Muscle layer of duodenum (tissue), 2 donors: Measurements from ENCODE around the gene CLSTN2.

Experiments used
- H3K27ac ChIP-seq: one replicate; pipeline ENCODE4 v1.7.0; 2013; ENCODE audit warnings: mild to moderate bottlenecking, low read length
- H3K27me3 ChIP-seq: one replicate; pipeline ENCODE4 v1.7.0; 2013; ENCODE audit warnings: low read depth, mild to moderate bottlenecking, control low read depth, low read length
- H3K36me3 ChIP-seq, 2 donors: one replicate each; pipeline ENCODE4 v1.7.0; 2013; ENCODE audit warnings: low read length in 2 of 2, control low read depth in 1 of 2, mild to moderate bottlenecking in 1 of 2; ENCODE audit not compliant: insufficient read depth in 2 of 2, control insufficient read depth in 1 of 2
- H3K4me1 ChIP-seq, 2 donors: one replicate each; pipeline ENCODE4 v1.7.0; 2013; ENCODE audit warnings: low read length in 2 of 2, mild to moderate bottlenecking in 2 of 2, control low read depth in 1 of 2, moderate library complexity in 1 of 2; ENCODE audit not compliant: insufficient read depth in 2 of 2, control insufficient read depth in 1 of 2
- H3K4me3 ChIP-seq, 2 donors: one replicate each; pipeline ENCODE4 v1.7.0; 2013; ENCODE audit warnings: low read length in 2 of 2, low read depth in 1 of 2, mild to moderate bottlenecking in 1 of 2
- H3K9me3 ChIP-seq, 2 donors: one replicate each; pipeline ENCODE4 v1.7.0; 2013; ENCODE audit warnings: low read length in 2 of 2, control low read depth in 1 of 2, mild to moderate bottlenecking in 1 of 2; ENCODE audit not compliant: control insufficient read depth in 1 of 2
- donor health status: healthy.

Gene CLSTN2

GRCh38 chr3:139935016-139935865 is at the start of gene CLSTN2:
Gene CLSTN2 (plus strand): TSS chr3:139935185.
- H3K9me3 ChIP-seq = no peaks in the 10 kb centered on the region
- H3K36me3 ChIP-seq = no peaks in the 10 kb centered on the region
- H3K27me3 ChIP-seq = peaks cover 22% of the 10 kb centered on the region
- H3K27ac ChIP-seq = no peak within 1 kb of the TSS
- peaks cover 0 to 27% of the 10 kb centered on the region in 2 donors for H3K4me1 ChIP-seq
- H3K4me3 ChIP-seq = peak within 1 kb of the TSS; percentile 33 to 77

GRCh38 chr3:139887431-139887830 is 47.6 kb upstream of the CLSTN2 start:
- Histone ChIP-seq H3K9me3 (peaks cover 0 to 4% of the 10 kb centered on the region in 2 donors), H3K27ac (no peak overlapping the region), H3K36me3 (no peaks in the 10 kb centered on the region), H3K4me3 (no peak overlapping the region), H3K4me1 (no peaks in the 10 kb centered on the region), H3K27me3 (no peaks in the 10 kb centered on the region)

- Histone ChIP-seq H3K27me3 (no peaks in the 10 kb centered on the region), H3K36me3 (no peaks in the 10 kb centered on the region)
Observed at GRCh38 chr3:139888561-139889140, 46.3 kb upstream of the CLSTN2 start.

GRCh38 chr3:139893267-139893962 is 41.6 kb upstream of the CLSTN2 start:
- no peak overlapping the region for H3K27ac ChIP-seq
- no peaks in the 10 kb centered on the region for H3K4me1 ChIP-seq
- H3K27me3 ChIP-seq = no peaks in the 10 kb centered on the region
- no peaks in the 10 kb centered on the region for H3K9me3 ChIP-seq
- H3K36me3 ChIP-seq = no peaks in the 10 kb centered on the region
- H3K4me3 ChIP-seq = no peak overlapping the region

More at GRCh38 chr3:139888561-139889140, 46.3 kb upstream of the CLSTN2 start:
- Histone ChIP-seq H3K27ac (no peak overlapping the region), H3K9me3 (no peaks in the 10 kb centered on the region), H3K4me1 (no peaks in the 10 kb centered on the region), H3K4me3 (no peak overlapping the region)

- H3K27me3 ChIP-seq = no peaks in the 10 kb centered on the region
- no peak overlapping the region for H3K4me3 ChIP-seq
- no peaks in the 10 kb centered on the region for H3K36me3 ChIP-seq
- H3K9me3 ChIP-seq = no peaks in the 10 kb centered on the region
- H3K4me1 ChIP-seq = no peaks in the 10 kb centered on the region
- H3K27ac ChIP-seq = no peak overlapping the region
Observed at GRCh38 chr3:139893963-139894642, 40.9 kb upstream of the CLSTN2 start.

GRCh38 chr3:139894643-139894989 is 40.4 kb upstream of the CLSTN2 start:
- Histone ChIP-seq H3K27me3 (no peaks in the 10 kb centered on the region), H3K27ac (no peak overlapping the region), H3K36me3 (no peaks in the 10 kb centered on the region), H3K4me3 (no peak overlapping the region), H3K4me1 (no peaks in the 10 kb centered on the region), H3K9me3 (no peaks in the 10 kb centered on the region)

GRCh38 chr3:139897759-139898158 is 37.2 kb upstream of the CLSTN2 start:
- H3K4me1 ChIP-seq = no peaks in the 10 kb centered on the region
- H3K27ac ChIP-seq = no peak overlapping the region
- no peaks in the 10 kb centered on the region for H3K36me3 ChIP-seq
- no peak overlapping the region for H3K4me3 ChIP-seq
- H3K27me3 ChIP-seq = no peaks in the 10 kb centered on the region
- no peaks in the 10 kb centered on the region for H3K9me3 ChIP-seq

GRCh38 chr3:139906418-139906817 is 28.6 kb upstream of the CLSTN2 start:
- no peak overlapping the region for H3K27ac ChIP-seq
- H3K4me3 ChIP-seq = no peak overlapping the region
- no peaks in the 10 kb centered on the region for H3K9me3 ChIP-seq
- no peaks in the 10 kb centered on the region for H3K4me1 ChIP-seq
- H3K27me3 ChIP-seq = no peaks in the 10 kb centered on the region
- H3K36me3 ChIP-seq = no peaks in the 10 kb centered on the region

- Histone ChIP-seq H3K36me3 (no peaks in the 10 kb centered on the region), H3K4me3 (no peak overlapping the region), H3K9me3 (no peaks in the 10 kb centered on the region), H3K27ac (no peak overlapping the region), H3K27me3 (no peaks in the 10 kb centered on the region), H3K4me1 (no peaks in the 10 kb centered on the region)
Observed at GRCh38 chr3:139909811-139910210, 25.2 kb upstream of the CLSTN2 start.

- Histone ChIP-seq H3K4me3 (no peak overlapping the region), H3K27me3 (no peaks in the 10 kb centered on the region), H3K36me3 (no peaks in the 10 kb centered on the region), H3K27ac (no peak overlapping the region), H3K9me3 (no peaks in the 10 kb centered on the region), H3K4me1 (no peaks in the 10 kb centered on the region)
Observed at GRCh38 chr3:139916271-139916670, 18.7 kb upstream of the CLSTN2 start.

GRCh38 chr3:139917226-139917785 is 17.7 kb upstream of the CLSTN2 start:
- H3K4me1 ChIP-seq = no peaks in the 10 kb centered on the region
- no peaks in the 10 kb centered on the region for H3K27me3 ChIP-seq
- no peaks in the 10 kb centered on the region for H3K9me3 ChIP-seq
- no peak overlapping the region for H3K27ac ChIP-seq
- H3K36me3 ChIP-seq = no peaks in the 10 kb centered on the region
- no peak overlapping the region for H3K4me3 ChIP-seq
